Endodermal cell (in vitro differentiated cells): ENCODE data around the gene C13orf46. TPM values are rescaled to one million over a fixed set of nuclear protein-coding genes. Genes with fewer than 3 reads are reported as not detected.

ENCODE experiments used
- DNase-seq: peaks from one replicate; pipeline ENCODE4 v3.0.0-alpha.2; 2017
- H3K27ac ChIP-seq: 2 replicates; pipeline ENCODE4 v1.5.1; 2013; ENCODE audit warnings: mild to moderate bottlenecking, low read depth, low read length, moderate library complexity
- H3K27me3 ChIP-seq: 2 replicates; pipeline ENCODE4 v1.6.1; 2013; ENCODE audit warnings: mild to moderate bottlenecking, low read length, moderate library complexity; ENCODE audit not compliant: insufficient read depth, control insufficient read depth, poor library complexity, severe bottlenecking
- H3K36me3 ChIP-seq: 2 replicates; pipeline ENCODE4 v1.7.0; 2013; ENCODE audit warnings: mild to moderate bottlenecking, low read length, moderate library complexity; ENCODE audit not compliant: control insufficient read depth, insufficient read depth
- H3K4me1 ChIP-seq: one replicate; pipeline ENCODE4 v1.7.0; 2013; ENCODE audit warnings: low read length; ENCODE audit not compliant: control insufficient read depth, insufficient read depth
- H3K4me3 ChIP-seq: 2 replicates; pipeline ENCODE4 v1.5.1; 2013; ENCODE audit warnings: mild to moderate bottlenecking, low read length, moderate library complexity
- H3K9ac ChIP-seq: 2 replicates; pipeline ENCODE4 v1.6.1; 2013; ENCODE audit warnings: mild to moderate bottlenecking, low read length, moderate library complexity; ENCODE audit not compliant: poor library complexity, severe bottlenecking; ENCODE audit errors: extremely low read depth
- H3K9me3 ChIP-seq: 2 replicates; pipeline ENCODE4 v1.6.1; 2013; ENCODE audit warnings: mild to moderate bottlenecking, low read length, moderate library complexity; ENCODE audit not compliant: control insufficient read depth
- H3K27ac Mint-ChIP-seq: 2 replicates; pipeline ENCODE4 v1.8.0; 2020; ENCODE audit warnings: mixed read lengths
- H3K27me3 Mint-ChIP-seq: 2 replicates; pipeline ENCODE4 v1.8.0; 2021; ENCODE audit warnings: mild to moderate bottlenecking, mixed read lengths; ENCODE audit not compliant: insufficient read depth
- H3K36me3 Mint-ChIP-seq: 2 replicates; pipeline ENCODE4 v1.8.0; 2020; ENCODE audit warnings: low read depth, mixed read lengths
- H3K4me1 Mint-ChIP-seq: 2 replicates; pipeline ENCODE4 v1.8.0; 2020; ENCODE audit warnings: mixed read lengths
- H3K4me3 Mint-ChIP-seq: 2 replicates; pipeline ENCODE4 v1.8.0; 2020; ENCODE audit warnings: mild to moderate bottlenecking, moderate library complexity, mixed read lengths
- H3K9me3 Mint-ChIP-seq: 2 replicates; pipeline ENCODE4 v1.8.0; 2020; ENCODE audit warnings: mild to moderate bottlenecking, mixed read lengths
- CTCF ChIP-seq: fragments of 200-600 bp; sonication (generic); conservative IDR thresholded peaks from 2 replicates; pipeline ENCODE4 v1.5.0; 2021; ENCODE audit warnings: antibody characterized with exemption, mild to moderate bottlenecking
- WGBS, 2 experiments: methylation state at CpG; one replicate each; pipeline versions ENCODE4 v1.1.5 to v1.1.7; 2013; ENCODE audit warnings: missing lambda C conversion rate in 2 of 2, mixed read lengths in 1 of 2; ENCODE audit not compliant: insufficient coverage in 1 of 2, insufficient read length in 1 of 2; 5-methylcytosine and 5-hydroxymethylcytosine counted together
- total RNA-seq, 2 donors: library from RNA; stranded (reverse); fragmentation: NEBNext Ultra II Directional in 1 of 2; extraction: Animal tissue kit (Norgen Biotek cat#: 25700) in 1 of 2; gene quantifications; 2 replicates in 1 of 2; 3 replicates in 1 of 2; pipeline ENCODE4 v1.2.1, GENCODE V29; 2021

C13orf46 gene
- total RNA-seq, 2 donors from 2014 or later, result 0.20 to 0.27 TPM

GRCh38 chr13:113930671-113931637 lies 42.9 kb downstream of the C13orf46 start:
- Mint-ChIP-seq H3K27ac (no peak overlapping the region), H3K4me1 (no peaks in the 10 kb centered on the region), H3K4me3 (no peak overlapping the region), H3K27me3 (peaks cover 18% of the 10 kb centered on the region), H3K9me3 (peaks cover 6% of the 10 kb centered on the region), H3K36me3 (no peaks in the 10 kb centered on the region)
- Histone ChIP-seq H3K9me3 (no peaks in the 10 kb centered on the region), H3K27me3 (peaks cover 26% of the 10 kb centered on the region), H3K4me3 (no peak overlapping the region), H3K27ac (no peak overlapping the region), H3K4me1 (no peaks in the 10 kb centered on the region), H3K36me3 (no peaks in the 10 kb centered on the region), H3K9ac (no peak overlapping the region)
- 92 to 94% methylated on average over 29 to 36 of the region's 36 CpGs for WGBS, 2 experiments
- peak; percentile 22 for DNase-seq
- no peak for TF ChIP-seq CTCF

GRCh38 chr13:113929628-113930615 lies 44.0 kb downstream of the C13orf46 start:
- peak; percentile 71 for DNase-seq
- Mint-ChIP-seq H3K27ac (no peak overlapping the region), H3K9me3 (peaks cover 13% of the 10 kb centered on the region), H3K4me1 (no peaks in the 10 kb centered on the region), H3K4me3 (no peak overlapping the region), H3K27me3 (peaks cover 12% of the 10 kb centered on the region), H3K36me3 (no peaks in the 10 kb centered on the region)
- peaks cover 15% of the 10 kb centered on the region for H3K27me3 ChIP-seq
- peak; percentile 32 for TF ChIP-seq CTCF
- H3K27ac ChIP-seq, result no peak overlapping the region
- no peaks in the 10 kb centered on the region for H3K9me3 ChIP-seq
- no peaks in the 10 kb centered on the region for H3K36me3 ChIP-seq
- H3K4me1 ChIP-seq, result no peaks in the 10 kb centered on the region
- H3K9ac ChIP-seq, result no peak overlapping the region
- H3K4me3 ChIP-seq, result no peak overlapping the region
- WGBS, 2 experiments, result 92 to 95% methylated on average over 18 to 38 of the region's 38 CpGs
